GM13977 (cell line): ENCODE results near the gene SPPL3.

Experiments
- DNase-seq: peaks from one replicate; pipeline ENCODE4 v3.0.0; 2012; ENCODE audit warnings: low spot score
- CTCF ChIP-seq: IDR thresholded peaks from 2 replicates; pipeline ENCODE4 v1.5.1; 2012; ENCODE audit warnings: mild to moderate bottlenecking, control low read depth; ENCODE audit not compliant: insufficient read depth; ENCODE audit errors: extremely low read depth, missing control alignments
- in situ Hi-C: fragments of 300-500 bp; cut with MboI; formaldehyde crosslinking; loops from one replicate; pipeline ENCODE4 v1.12.0; 2022; ENCODE audit warnings: low sequenced_read_pairs, low pct_unique_long_range_greater_than_20kb, mixed read lengths, inconsistent platforms; ENCODE audit not compliant: unreplicated experiment

Gene SPPL3

GRCh38 chr12:120890963-120891362 lies 13.2 kb downstream of the SPPL3 start:
- no peak for TF ChIP-seq CTCF
- in situ Hi-C loops = no loop called here
- no peak for DNase-seq

GRCh38 chr12:120887253-120888043 lies 16.7 kb downstream of the SPPL3 start:
- no peak for TF ChIP-seq CTCF
- in situ Hi-C loops = no loop called here
- DNase-seq = no peak

GRCh38 chr12:120886199-120887018 lies 17.7 kb downstream of the SPPL3 start:
- in situ Hi-C loops = no loop called here
- TF ChIP-seq CTCF = no peak
- no peak for DNase-seq

GRCh38 chr12:120885521-120885920 lies 18.6 kb downstream of the SPPL3 start:
- in situ Hi-C loops = no loop called here
- no peak for TF ChIP-seq CTCF
- DNase-seq = no peak

- no peak for TF ChIP-seq CTCF
- DNase-seq = no peak
- in situ Hi-C loops = no loop called here
Measured at GRCh38 chr12:120884644-120885043, 19.5 kb downstream of the SPPL3 start.

- in situ Hi-C loops = no loop called here
- no peak for DNase-seq
- TF ChIP-seq CTCF = no peak
Measured at GRCh38 chr12:120882055-120882555, 22.1 kb downstream of the SPPL3 start.
